Tongue (tissue), 2 donors: ENCODE data around the gene INTS2. TPM values are rescaled to one million over a fixed set of nuclear protein-coding genes. Genes with fewer than 3 reads are reported as not detected.
"Not testable (repeated sequence)": the region's sequence is repeated elsewhere in the genome, so short reads cannot be mapped to it uniquely, and the experiment has no call there.

ENCODE experiments used
- DNase-seq: peaks from one replicate; pipeline ENCODE4 v3.0.0-alpha.2; 2015
- total RNA-seq: library from RNA; depleted of rRNA; stranded (reverse); fragments of >200 nt; gene quantifications from one replicate; pipeline ENCODE4 v1.2.3, GENCODE V29; 2014

INTS2 gene
- total RNA-seq, 1 donor from 2014 or later = 25.2 TPM

- DNase-seq = no peak
These were observed 78.1 kb downstream of the INTS2 start for GRCh38 chr17:61849674-61850073.

GRCh38 chr17:61848896-61849295 is 78.9 kb downstream of the INTS2 start:
- DNase-seq = no peak

GRCh38 chr17:61848247-61848646 is 79.5 kb downstream of the INTS2 start:
- no peak for DNase-seq

GRCh38 chr17:61847659-61848058 is 80.1 kb downstream of the INTS2 start:
- DNase-seq = no peak

GRCh38 chr17:61846761-61847375 is 80.9 kb downstream of the INTS2 start:
- no peak for DNase-seq

GRCh38 chr17:61846088-61846487 is 81.7 kb downstream of the INTS2 start:
- DNase-seq = no peak

- DNase-seq = no peak
These were observed 84.3 kb downstream of the INTS2 start for GRCh38 chr17:61843435-61843834.

- DNase-seq = no peak
These were observed 84.9 kb downstream of the INTS2 start for GRCh38 chr17:61842899-61843298.

GRCh38 chr17:61839300-61839786 is 88.4 kb downstream of the INTS2 start:
- DNase-seq = no peak

- DNase-seq = peak; percentile 84
These were observed 90.4 kb downstream of the INTS2 start for GRCh38 chr17:61837175-61838051.

- no peak for DNase-seq
These were observed 91.3 kb downstream of the INTS2 start for GRCh38 chr17:61836266-61837174.

- no peak for DNase-seq
These were observed 92.2 kb downstream of the INTS2 start for GRCh38 chr17:61835606-61836005.

GRCh38 chr17:61834610-61835009 is 93.2 kb downstream of the INTS2 start:
- no peak for DNase-seq

GRCh38 chr17:61833536-61834193 is 94.1 kb downstream of the INTS2 start:
- no peak for DNase-seq

GRCh38 chr17:61832463-61832862 is 95.3 kb downstream of the INTS2 start:
- no peak for DNase-seq

GRCh38 chr17:61831099-61831498 is 96.7 kb downstream of the INTS2 start:
- DNase-seq = no peak

GRCh38 chr17:61828694-61829093 is 99.1 kb downstream of the INTS2 start:
- DNase-seq = no peak

- no peak for DNase-seq
These were observed 100.0 kb downstream of the INTS2 start for GRCh38 chr17:61827649-61828395.

- DNase-seq = not testable (repeated sequence)
These were observed 100.9 kb downstream of the INTS2 start for GRCh38 chr17:61826866-61827265.

- DNase-seq = not testable (repeated sequence)
These were observed 101.6 kb downstream of the INTS2 start for GRCh38 chr17:61826198-61826597.
